ENCODE data around the gene IL1RL1. TPM values are rescaled to one million over a fixed set of nuclear protein-coding genes. Genes with fewer than 3 reads are reported as not detected.

The IL1RL1 gene
- total RNA-seq, 2 donors from 2014 or later, result 12.5 to 15.3 TPM

- intact Hi-C loops (cut with DNase I), result no loop called here
- ATAC-seq (no peak), DNase-seq (no peak)
- Histone ChIP-seq H3K27ac (no peak overlapping the region), H3K36me3 (replicated peaks in 1 of 2; ENCODE audit: insufficient read depth in 1 of 2, low read depth in 2 of 2) (no peaks in the 10 kb centered on the region), H3K4me3 (no peak overlapping the region), H3K9me3 (no peaks in the 10 kb centered on the region), H3K27me3 (no peaks in the 10 kb centered on the region), H3K4me1 (no peaks in the 10 kb centered on the region)
- no peak for TF ChIP-seq POLR2A (IDR thresholded peaks at IDR 0.05)
- TF ChIP-seq, protein P1, sequence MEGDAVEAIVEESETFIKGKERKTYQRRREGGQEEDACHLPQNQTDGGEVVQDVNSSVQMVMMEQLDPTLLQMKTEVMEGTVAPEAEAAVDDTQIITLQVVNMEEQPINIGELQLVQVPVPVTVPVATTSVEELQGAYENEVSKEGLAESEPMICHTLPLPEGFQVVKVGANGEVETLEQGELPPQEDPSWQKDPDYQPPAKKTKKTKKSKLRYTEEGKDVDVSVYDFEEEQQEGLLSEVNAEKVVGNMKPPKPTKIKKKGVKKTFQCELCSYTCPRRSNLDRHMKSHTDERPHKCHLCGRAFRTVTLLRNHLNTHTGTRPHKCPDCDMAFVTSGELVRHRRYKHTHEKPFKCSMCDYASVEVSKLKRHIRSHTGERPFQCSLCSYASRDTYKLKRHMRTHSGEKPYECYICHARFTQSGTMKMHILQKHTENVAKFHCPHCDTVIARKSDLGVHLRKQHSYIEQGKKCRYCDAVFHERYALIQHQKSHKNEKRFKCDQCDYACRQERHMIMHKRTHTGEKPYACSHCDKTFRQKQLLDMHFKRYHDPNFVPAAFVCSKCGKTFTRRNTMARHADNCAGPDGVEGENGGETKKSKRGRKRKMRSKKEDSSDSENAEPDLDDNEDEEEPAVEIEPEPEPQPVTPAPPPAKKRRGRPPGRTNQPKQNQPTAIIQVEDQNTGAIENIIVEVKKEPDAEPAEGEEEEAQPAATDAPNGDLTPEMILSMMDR (IDR thresholded peaks at IDR 0.05), result no peak
- 34 to 75% methylated on average over 1 of the region's 1 CpG for WGBS, 2 donors
Measured at GRCh38 chr2:102295566-102295965, 15.8 kb upstream of the IL1RL1 start.

DNA sequence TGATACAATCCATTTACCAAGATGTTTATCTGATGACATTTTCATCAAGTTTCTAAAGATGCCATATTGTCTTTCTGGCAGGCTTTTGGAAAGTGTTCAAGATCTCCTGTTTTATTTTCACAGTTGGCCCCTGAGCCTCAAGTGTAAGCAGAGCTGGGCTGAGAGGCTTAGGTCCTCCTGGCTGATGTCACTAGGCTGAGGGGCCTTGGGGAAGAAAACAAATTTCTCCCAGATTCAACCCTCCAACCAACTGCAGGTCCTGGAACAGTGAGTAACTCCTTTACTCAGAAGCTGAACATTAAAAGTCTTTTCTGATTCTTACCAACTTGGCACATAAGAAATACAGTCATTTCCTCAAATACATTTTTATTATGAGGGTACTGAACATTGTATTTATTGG is 14.9 kb upstream of the IL1RL1 start:
- no peaks in the 10 kb centered on the region for H3K4me1 ChIP-seq
- ATAC-seq, result no peak

GRCh38 chr2:102297891-102298290 is 13.5 kb upstream of the IL1RL1 start:
- intact Hi-C loops (cut with DNase I), result no loop called here
- Histone ChIP-seq H3K27ac (no peak overlapping the region), H3K4me1 (no peaks in the 10 kb centered on the region), H3K36me3 (replicated peaks in 1 of 2; ENCODE audit: insufficient read depth in 1 of 2, low read depth in 2 of 2) (no peaks in the 10 kb centered on the region), H3K27me3 (no peaks in the 10 kb centered on the region), H3K9me3 (no peaks in the 10 kb centered on the region), H3K4me3 (no peak overlapping the region)
- 61 to 64% methylated on average over 3 of the region's 3 CpGs for WGBS, 2 donors
- ATAC-seq (no peak), DNase-seq (no peak)
- no peak for TF ChIP-seq POLR2A (IDR thresholded peaks at IDR 0.05)
- TF ChIP-seq, protein P1 (IDR thresholded peaks at IDR 0.05), result no peak

More for the DNA sequence above, 14.9 kb upstream of the IL1RL1 start:
- TF ChIP-seq, protein P1 (IDR thresholded peaks at IDR 0.05), result no peak
- TF ChIP-seq POLR2A (IDR thresholded peaks at IDR 0.05), result no peak
- no peak for DNase-seq
- Histone ChIP-seq H3K4me3 (no peak overlapping the region), H3K9me3 (no peaks in the 10 kb centered on the region), H3K36me3 (replicated peaks in 1 of 2; ENCODE audit: insufficient read depth in 1 of 2, low read depth in 2 of 2) (no peaks in the 10 kb centered on the region), H3K27ac (no peak overlapping the region), H3K27me3 (no peaks in the 10 kb centered on the region)
- intact Hi-C loops (cut with DNase I), result no loop called here

DNA sequence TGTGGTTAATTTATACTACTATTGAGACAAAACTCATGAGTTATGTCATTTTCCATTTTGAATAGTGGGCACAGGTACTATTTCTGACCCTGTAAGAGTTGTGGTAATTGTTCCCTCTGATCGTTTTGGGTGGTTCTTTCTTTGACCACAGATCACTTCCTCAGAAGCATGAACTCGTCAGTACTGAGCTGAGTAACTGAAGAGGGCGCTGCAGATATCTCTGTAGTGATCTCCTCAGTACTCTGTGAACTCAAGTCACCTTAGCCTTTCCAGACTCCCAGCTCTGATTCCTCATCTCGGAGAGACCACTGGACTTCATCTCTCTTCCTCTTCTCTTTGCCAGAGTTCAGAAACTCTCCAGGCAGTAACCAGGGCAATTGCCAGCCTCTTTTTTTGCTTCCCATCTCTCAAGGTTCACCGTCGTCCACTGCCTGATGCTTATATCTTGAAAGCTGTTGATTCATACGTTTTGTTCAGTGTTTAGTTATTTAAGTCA is 9.4 kb upstream of the IL1RL1 start:
- 14 to 28% methylated on average over 7 of the region's 7 CpGs for WGBS, 2 donors
- no peaks in the 10 kb centered on the region for H3K4me1 ChIP-seq
- H3K4me3 ChIP-seq, result no peak overlapping the region
- no peaks in the 10 kb centered on the region for H3K27me3 ChIP-seq
- H3K36me3 ChIP-seq (replicated peaks in 1 of 2; ENCODE audit: insufficient read depth in 1 of 2, low read depth in 2 of 2), result no peaks in the 10 kb centered on the region
- intact Hi-C loops (cut with DNase I), result no loop called here
- TF ChIP-seq, protein P1 (IDR thresholded peaks at IDR 0.05), result peak in 1 of 7 experiments; percentile 20
- TF ChIP-seq POLR2A (IDR thresholded peaks at IDR 0.05), result no peak
- ATAC-seq (no peak), DNase-seq (peak in 1 of 4 donors; percentile 57)
- no peaks in the 10 kb centered on the region for H3K9me3 ChIP-seq
- no peak overlapping the region for H3K27ac ChIP-seq

- Histone ChIP-seq H3K4me3 (no peak overlapping the region), H3K27ac (no peak overlapping the region), H3K27me3 (no peaks in the 10 kb centered on the region), H3K4me1 (no peaks in the 10 kb centered on the region), H3K9me3 (no peaks in the 10 kb centered on the region), H3K36me3 (replicated peaks in 1 of 2; ENCODE audit: insufficient read depth in 1 of 2, low read depth in 2 of 2) (no peaks in the 10 kb centered on the region)
- intact Hi-C loops (cut with DNase I), result no loop called here
- DNase-seq, result no peak
- no peak for ATAC-seq
- 65 to 66% methylated on average over 3 of the region's 3 CpGs for WGBS, 2 donors
- TF ChIP-seq, protein P1 (IDR thresholded peaks at IDR 0.05), result no peak
- no peak for TF ChIP-seq POLR2A (IDR thresholded peaks at IDR 0.05)
Measured at GRCh38 chr2:102302458-102302857, 8.9 kb upstream of the IL1RL1 start.

Data from body of pancreas (tissue), 4 donors.